ENCODE measurements around the gene GDF7. TPM values are rescaled to one million over a fixed set of nuclear protein-coding genes. Genes with fewer than 3 reads are reported as not detected.
A peak's percentile ranks its signal among the peaks of the same experiment; 100 is the strongest.

GDF7 gene
- total and polyA plus RNA-seq, 10 donors: 0.83 to 3.8 (median 1.9) TPM

- Histone ChIP-seq H3K27ac (peak overlapping the region in 2 of 8 donors; percentile 11 to 38), H3K36me3 (peaks cover 0 to 7% (median 0%) of the 10 kb centered on the region in 6 donors), H3K4me1 (peaks cover 15 to 77% (median 58%) of the 10 kb centered on the region in 6 donors), H3K27me3 (replicated peaks in 1 of 7) (peaks cover 0 to 100% (median 88%) of the 10 kb centered on the region in 7 donors), H3K9me3 (no peaks in the 10 kb centered on the region), H3K4me3 (peak overlapping the region in 7 of 8 donors; percentile 9 to 74 (median 45))
- WGBS, 5 donors: 30 to 36% (median 32%) methylated on average over 26 to 39 of the region's 39 CpGs
- intact Hi-C loops (cut with DNase I; ENCODE audit: low total_unique reads): no loop called here
- TF ChIP-seq POLR2A (IDR thresholded peaks at IDR 0.05) (no peak), POLR2AphosphoS5 (IDR thresholded peaks at IDR 0.05) (no peak)
- TF ChIP-seq, protein P1, sequence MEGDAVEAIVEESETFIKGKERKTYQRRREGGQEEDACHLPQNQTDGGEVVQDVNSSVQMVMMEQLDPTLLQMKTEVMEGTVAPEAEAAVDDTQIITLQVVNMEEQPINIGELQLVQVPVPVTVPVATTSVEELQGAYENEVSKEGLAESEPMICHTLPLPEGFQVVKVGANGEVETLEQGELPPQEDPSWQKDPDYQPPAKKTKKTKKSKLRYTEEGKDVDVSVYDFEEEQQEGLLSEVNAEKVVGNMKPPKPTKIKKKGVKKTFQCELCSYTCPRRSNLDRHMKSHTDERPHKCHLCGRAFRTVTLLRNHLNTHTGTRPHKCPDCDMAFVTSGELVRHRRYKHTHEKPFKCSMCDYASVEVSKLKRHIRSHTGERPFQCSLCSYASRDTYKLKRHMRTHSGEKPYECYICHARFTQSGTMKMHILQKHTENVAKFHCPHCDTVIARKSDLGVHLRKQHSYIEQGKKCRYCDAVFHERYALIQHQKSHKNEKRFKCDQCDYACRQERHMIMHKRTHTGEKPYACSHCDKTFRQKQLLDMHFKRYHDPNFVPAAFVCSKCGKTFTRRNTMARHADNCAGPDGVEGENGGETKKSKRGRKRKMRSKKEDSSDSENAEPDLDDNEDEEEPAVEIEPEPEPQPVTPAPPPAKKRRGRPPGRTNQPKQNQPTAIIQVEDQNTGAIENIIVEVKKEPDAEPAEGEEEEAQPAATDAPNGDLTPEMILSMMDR (IDR thresholded peaks at IDR 0.05 in 8 of 11, conservative IDR thresholded peaks at IDR 0.05 in 3 of 11): no peak
- DNase-seq: no peak
These were observed 822 bp downstream of the GDF7 start for GRCh38 chr2:20667531-20668401.

GRCh38 chr2:20668451-20668850, 1.5 kb downstream of the GDF7 start:
- Histone ChIP-seq H3K27ac (no peak overlapping the region), H3K4me1 (peaks cover 15 to 78% (median 58%) of the 10 kb centered on the region in 6 donors), H3K27me3 (replicated peaks in 1 of 7) (peaks cover 0 to 100% (median 92%) of the 10 kb centered on the region in 7 donors), H3K36me3 (peaks cover 0 to 7% (median 0%) of the 10 kb centered on the region in 6 donors), H3K9me3 (no peaks in the 10 kb centered on the region), H3K4me3 (peak overlapping the region in 1 of 8 donors; percentile 74)
- whole genome bisulfite sequencing, 5 donors: 88 to 95% (median 94%) methylated on average over 6 of the region's 6 CpGs
- intact Hi-C loops (cut with DNase I; ENCODE audit: low total_unique reads): no loop called here
- TF ChIP-seq, protein P1 (IDR thresholded peaks at IDR 0.05 in 8 of 11, conservative IDR thresholded peaks at IDR 0.05 in 3 of 11): no peak
- TF ChIP-seq POLR2A (IDR thresholded peaks at IDR 0.05): no peak
- TF ChIP-seq POLR2AphosphoS5 (IDR thresholded peaks at IDR 0.05): no peak
- no peak for DNase-seq

- TF ChIP-seq, protein P1 (IDR thresholded peaks at IDR 0.05 in 8 of 11, conservative IDR thresholded peaks at IDR 0.05 in 3 of 11): no peak
- TF ChIP-seq POLR2AphosphoS5 (IDR thresholded peaks at IDR 0.05) (no peak), POLR2A (IDR thresholded peaks at IDR 0.05) (no peak)
- Histone ChIP-seq H3K9me3 (no peaks in the 10 kb centered on the region), H3K36me3 (peaks cover 0 to 7% (median 0%) of the 10 kb centered on the region in 6 donors), H3K4me1 (peaks cover 15 to 81% (median 58%) of the 10 kb centered on the region in 6 donors), H3K27ac (no peak overlapping the region), H3K27me3 (replicated peaks in 1 of 7) (peaks cover 0 to 100% (median 89%) of the 10 kb centered on the region in 7 donors), H3K4me3 (no peak overlapping the region)
- intact Hi-C loops (cut with DNase I; ENCODE audit: low total_unique reads): no loop called here
- DNase-seq: no peak
- WGBS, 5 donors: 57 to 64% (median 62%) methylated on average over 7 to 8 of the region's 8 CpGs
These were observed 2.0 kb downstream of the GDF7 start for GRCh38 chr2:20668871-20669475.
